ENCODE measurements around the gene FAM25C.
"Not testable (repeated sequence)": the region's sequence is repeated elsewhere in the genome, so short reads cannot be mapped to it uniquely, and the experiment has no call there.

The FAM25C gene

DNA sequence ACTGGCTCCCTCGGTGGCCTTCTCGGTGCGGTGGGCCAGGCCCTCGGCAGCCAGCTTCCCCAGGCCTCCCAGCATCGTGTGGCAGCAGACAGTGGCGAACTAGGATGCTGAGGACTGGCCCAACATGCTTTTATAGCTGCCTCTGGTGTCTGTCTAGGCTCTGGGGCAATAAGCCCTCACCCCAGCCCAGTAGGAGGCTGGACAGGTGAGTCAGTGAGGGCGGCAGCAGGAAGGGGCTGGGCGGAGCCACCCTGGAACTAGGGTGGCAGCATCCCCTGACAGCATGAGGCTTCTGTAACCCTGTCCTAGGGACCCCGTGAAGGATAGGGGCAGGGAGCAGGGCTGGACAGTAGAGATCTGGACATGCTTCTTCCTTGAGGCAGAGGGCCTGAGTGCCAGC lies at the start of gene FAM25C:
Gene FAM25C, minus strand, starts transcription at position 101 of the 400 bp plus-strand sequence. Its CDS starts 26 bp downstream, at position 75.
- DNase-seq, result not testable (repeated sequence)

DNA sequence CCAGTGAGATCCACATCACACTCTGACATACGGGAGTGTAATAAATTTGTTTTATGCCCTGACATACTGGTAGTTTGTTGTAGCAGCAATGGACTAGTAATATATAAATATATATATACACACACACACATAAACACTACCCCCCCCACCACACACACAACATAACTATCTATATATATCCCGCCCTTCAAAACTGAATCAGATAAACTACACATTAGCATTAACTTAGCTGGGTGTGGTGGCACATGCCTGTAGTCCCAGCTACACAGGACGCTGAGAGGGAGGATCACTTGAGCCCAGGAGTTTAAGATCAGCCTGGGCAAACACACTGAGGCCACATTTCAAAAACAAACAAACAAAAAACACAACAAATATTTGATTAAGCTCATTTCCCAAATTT lies 45.0 kb upstream of the FAM25C start:
- DNase-seq, result not testable (repeated sequence)

DNA sequence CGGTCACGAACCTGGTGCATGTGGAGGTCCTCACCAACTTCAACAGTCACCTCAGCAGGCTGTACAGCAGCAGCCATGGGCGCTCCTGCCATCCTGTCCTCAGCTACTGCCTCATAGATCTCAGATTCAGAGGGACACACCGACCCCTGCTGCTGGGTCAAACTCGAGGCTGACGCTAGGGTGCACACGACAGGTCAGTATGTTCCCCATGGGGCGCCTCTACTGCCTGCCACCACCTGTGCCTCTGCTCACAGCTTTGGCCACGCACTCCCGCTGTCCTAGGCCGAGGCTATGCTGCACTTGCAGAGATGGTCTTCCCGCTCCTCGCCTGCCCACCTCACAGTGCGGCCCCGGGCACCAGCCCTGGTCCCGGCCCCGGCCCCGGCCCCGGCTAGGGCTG lies 31.8 kb upstream of the FAM25C start:
- DNase-seq, result not testable (repeated sequence)

DNA sequence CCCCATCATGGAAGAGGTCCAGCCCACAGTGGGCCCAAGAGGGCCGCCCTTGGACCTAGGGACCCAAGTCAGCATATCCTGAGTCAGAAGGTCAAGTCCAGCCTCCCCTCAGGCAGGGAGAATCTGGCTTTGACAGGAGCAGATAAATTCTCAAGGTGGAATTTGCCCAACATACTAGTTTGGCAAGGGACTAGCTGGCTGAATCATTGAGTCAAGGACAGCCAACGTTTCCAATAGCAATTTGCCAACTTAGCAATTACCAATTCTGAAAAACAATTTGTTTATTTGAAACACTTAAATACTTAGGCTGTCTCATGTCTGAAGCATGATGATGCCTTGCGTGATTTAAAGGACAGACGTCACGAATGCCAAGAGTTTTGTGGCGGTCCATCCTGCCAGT lies 2.7 kb upstream of the FAM25C start:
- not testable (repeated sequence) for DNase-seq

DNA sequence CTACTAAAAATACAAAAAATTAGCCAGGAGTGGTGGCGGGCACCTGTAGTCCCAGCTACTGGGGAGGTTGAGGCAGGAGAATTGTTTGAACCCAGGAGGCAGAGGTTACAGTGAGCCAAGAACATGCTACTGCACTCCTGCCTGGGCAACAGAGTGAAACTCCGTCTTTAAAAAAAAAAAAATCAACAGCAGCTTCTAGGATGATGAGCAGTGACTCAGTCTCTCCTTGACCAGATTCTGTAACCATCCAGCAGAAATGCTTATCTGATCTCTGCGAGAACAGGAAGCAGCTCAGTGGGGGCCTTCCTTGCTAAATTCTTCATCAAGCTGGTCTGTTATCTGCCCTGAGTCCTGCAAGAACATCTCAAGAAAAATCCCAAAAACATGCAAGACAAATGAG lies 5.5 kb downstream of the FAM25C start:
- not testable (repeated sequence) for DNase-seq

DNA sequence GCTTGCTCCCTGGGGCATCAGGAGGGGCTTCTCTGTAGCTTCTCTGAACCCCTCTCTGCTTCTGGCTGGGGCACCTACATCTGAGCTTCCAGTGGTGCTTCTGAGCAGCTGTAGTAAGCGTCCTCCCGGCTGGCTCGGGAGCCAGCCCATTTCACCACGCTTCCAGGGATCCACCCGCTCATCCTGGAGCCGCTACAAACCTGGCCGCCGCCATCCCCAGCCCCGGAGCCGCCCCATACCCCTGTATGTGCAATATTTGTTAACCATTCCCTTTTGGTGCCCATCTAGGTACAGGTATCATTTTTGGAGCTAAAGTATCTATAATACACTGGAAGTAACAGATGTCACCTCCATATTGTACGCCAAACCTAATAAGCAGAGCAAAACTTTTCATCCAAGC lies 7.0 kb downstream of the FAM25C start:
- DNase-seq, result not testable (repeated sequence)

DNA sequence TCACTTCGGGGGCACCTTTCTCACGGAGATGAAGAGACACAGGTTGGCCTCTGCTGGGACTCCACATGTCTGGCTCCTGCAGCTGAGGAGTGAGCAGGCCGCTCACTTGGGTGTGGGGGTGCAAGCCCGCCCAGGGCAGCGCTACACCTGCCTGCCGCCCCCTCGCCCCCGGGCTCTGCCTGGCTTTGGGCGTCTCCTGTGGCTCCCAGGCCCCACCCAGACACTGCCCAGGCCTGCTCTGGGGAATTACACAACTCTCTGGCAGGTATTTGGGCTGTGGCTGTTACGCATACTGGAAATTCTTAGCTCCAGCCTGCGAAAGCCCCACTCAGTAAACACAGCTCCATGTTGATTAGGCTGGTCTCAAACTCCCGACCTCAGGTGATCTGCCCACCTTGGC lies 7.9 kb downstream of the FAM25C start:
- DNase-seq, result not testable (repeated sequence)

DNA sequence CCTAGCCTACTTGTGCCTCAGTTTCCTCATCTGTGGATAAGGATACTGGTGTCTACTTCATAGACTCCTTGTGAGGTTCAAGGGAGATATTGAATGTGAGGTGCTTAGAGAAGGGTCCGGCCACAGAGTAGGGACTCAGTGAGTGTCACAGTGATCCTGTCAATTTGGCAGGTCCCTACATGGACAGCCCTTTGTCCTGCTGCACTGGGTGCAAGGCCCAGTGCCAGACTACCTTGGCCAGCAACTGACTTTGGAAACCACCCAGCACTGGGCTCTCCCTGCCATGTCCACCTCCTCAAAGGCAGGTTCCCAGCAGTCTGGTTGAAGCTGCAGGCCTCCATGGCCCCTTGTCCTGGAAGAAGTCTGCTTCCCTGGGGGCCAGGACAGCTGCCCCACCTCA lies 9.5 kb downstream of the FAM25C start:
- DNase-seq, result not testable (repeated sequence)

DNA sequence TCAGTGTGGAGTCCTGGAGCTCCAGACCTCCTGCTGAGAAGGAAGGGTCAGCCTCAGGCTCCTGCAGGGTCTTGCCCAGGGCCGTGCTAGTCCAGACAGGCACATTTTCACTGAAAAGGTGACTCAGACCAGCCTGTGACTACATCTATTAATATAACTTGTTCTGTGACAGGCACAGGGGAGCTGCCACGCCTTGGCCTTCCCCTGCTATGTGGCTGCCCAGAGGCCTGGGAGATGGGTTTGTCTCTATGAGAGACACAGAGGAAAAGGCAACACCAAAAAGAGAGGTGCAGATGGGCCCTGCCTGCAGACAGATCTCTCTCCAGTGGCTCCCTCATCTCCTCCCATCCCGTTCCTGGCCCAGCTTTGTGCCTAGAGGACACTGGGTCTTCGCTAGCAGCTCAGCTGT lies 10.0 kb downstream of the FAM25C start:
- not testable (repeated sequence) for DNase-seq

DNA sequence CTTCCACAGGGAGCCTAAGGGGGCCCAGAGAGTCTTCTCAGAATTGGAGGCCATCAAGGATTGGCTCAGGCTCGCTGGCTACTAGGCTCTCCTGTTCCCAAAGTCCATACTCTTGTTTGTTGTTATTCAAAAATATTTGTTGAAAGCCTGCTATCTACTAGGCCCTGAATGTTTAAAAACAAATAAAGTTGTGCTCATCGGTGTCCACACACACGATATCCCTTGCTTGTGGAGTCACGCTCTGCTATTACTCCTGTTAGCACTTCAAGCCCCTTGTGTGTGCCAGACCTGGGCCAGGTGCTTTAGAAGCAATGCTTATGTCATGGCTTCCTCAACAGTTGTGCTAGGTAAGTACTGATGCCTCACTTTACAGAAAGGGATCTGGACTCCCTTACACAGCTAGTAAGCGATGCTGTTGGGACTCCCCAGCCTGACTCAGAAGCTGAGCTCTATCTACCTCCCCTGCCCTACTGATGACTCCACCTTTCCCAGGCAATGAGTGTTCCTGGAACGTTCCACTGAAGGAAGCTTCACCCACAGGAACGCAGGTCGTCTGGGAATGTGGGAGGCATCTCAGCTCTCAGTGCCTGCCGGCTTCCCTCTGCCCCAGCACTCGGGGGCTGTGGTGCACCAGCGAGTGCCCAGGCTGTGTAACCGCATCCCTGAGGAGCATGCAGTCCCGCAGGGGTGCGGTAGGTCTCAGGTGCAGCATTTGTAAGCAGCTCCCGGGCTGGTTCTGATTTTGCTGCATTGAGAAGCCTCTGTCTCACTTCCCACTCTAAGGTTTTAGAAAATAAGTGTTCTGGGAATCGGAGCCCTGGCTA lies 10.7 kb downstream of the FAM25C start:
- DNase-seq, result not testable (repeated sequence)

DNA sequence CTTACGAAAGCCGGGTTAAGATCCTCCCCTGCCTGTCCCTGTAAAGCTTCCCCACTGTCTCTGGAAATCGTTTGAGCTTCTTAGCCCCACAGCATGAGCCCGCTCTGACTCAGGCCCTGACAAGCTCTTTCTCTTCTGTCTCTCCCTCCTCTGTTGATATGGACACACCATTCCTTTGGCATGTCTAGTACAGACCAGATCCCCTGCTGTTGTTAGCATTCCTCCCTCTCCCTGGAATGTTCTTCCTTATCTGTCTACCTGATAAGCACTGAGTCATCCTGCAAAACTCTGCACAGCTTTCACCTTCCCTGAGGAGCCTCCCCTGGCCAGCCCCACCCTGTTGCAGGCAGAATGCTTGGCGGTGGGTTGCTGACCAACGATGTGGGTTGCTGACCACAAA lies 11.6 kb downstream of the FAM25C start:
- DNase-seq, result not testable (repeated sequence)

DNA sequence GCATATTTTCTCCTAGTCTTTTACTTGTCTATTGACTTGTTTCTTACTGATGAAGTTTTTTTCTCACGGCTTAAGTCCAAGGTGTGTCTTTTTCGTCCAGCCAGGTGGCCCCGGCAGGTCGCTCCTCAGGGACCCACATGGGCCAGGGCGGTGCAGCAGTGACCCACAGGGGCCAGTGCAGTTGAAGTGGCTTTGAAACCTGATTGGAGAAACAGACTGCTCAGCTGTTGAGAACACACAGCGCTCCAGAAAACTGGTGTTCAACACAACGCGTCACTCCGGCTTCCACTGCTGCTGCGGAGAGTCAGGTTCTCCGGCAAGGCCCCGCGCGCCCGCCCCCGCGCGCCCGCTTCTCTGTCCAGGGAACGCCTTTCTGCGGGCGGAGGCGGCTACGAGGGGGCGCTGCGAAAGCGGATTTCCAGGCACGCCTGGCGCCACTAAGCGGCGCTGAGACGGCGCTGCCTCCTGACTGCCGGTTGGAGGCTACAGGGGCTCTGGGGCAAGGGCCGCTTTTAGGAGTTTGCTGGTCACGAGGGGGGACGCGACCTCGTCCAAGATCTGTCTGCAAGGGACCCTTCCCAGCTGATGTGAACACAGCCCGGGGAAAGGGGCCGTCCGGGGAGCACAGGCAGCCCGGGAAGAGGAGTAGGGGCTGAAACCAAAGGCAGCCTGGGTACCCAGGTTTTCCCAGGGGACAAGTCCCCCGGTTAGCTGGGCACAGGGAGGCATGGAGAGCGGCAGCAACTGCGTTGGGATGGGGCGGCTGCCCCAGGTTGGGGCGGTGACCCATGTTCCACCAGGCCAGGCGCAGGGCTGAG lies 13.0 kb downstream of the FAM25C start:
- not testable (repeated sequence) for DNase-seq

DNA sequence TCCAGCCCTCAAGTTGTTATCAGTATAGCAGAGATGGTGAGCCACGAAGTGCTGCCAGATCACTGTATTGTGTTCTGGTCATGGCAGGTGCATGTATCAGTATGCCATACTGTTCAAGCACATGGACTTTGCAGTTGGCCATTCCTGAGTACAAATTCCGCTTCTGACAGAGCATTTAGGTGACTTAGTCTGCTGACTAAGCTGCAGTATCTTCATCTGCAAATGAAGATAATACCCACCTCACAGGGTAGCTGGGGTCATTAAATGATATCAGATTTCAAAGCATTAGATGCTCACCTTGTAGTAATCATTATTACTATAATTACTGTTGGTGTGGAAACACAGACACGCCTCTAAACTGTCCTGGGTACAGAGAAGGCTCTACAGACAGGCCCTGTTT lies 24.2 kb downstream of the FAM25C start:
- DNase-seq, result not testable (repeated sequence)

DNA sequence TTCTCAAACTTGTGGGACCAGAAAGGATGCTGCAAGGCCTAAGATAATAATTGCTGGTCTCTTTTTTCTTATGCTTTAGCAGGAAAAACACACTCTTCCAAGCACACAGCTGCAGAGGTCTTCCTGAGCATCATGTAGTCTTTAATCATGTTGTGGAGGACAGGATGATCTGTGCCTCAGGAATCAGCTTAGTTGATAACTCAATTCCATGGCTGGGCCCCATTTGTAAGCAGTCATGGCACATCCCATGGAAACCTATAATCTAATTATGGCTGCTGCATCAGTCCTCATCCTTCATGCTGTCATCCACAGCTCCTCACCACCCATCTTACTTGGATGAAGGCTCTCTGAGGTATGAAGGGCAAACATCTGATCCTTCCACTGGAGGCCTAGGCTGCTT lies 26.5 kb downstream of the FAM25C start:
- DNase-seq, result not testable (repeated sequence)

DNA sequence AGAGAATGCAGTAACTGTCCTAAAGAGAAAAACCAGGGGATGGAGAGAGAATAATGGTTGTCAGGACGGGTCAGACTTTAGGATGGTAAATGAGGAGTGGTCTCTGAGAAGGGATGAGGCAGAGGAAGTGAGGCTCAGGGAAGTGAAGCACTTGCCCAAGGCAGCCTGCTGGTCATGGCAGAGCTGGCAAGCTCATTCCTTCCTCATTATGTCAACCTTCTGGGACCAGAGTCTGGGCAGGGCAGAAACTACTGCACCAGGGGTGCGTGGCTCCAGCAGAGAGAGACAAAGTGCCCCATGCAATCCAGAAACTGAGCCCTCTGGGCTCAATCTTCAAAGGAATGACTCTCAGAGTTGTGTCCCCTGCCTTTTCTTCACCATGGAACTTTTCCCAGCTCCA lies 27.5 kb downstream of the FAM25C start:
- DNase-seq, result not testable (repeated sequence)

DNA sequence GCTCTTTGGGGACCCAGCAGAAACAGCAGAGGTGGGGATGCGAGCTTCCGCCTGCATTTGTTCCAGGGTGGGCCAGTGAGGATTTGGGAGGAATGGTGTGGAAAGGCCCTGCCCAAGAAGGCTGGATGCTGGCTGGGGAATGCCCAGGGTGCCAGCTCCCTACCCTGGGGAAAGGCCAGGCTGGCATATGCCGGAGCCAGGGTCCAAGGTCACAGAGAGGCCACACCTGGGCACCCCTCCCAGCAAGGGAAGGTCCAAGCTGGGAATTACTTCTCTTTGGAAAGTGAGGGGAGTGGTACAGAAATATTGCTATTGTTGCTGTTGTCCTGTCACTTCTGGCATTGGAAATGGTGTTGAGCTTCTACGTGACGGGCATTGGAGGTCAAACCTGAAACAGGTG lies 28.0 kb downstream of the FAM25C start:
- not testable (repeated sequence) for DNase-seq

DNA sequence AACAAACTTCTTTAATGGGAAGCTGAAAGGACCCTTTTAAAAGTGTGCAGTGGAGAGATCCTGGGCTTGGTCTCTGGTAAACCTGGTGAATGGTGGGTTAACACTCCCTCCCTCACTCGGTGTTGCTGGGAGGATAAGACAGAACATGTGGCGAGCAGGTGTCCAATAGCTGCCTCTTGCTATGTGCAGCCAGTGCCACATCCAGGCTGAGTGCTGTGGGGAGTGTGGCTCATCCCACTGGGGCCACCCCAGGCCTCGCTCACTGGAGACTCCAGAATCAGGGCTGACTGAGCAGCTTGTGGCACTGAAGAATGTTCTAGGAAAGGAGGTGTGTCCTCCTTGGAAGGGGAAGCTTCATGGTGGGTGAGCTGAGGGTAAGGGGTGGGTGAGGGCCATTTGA lies 29.5 kb downstream of the FAM25C start:
- DNase-seq, result not testable (repeated sequence)

DNA sequence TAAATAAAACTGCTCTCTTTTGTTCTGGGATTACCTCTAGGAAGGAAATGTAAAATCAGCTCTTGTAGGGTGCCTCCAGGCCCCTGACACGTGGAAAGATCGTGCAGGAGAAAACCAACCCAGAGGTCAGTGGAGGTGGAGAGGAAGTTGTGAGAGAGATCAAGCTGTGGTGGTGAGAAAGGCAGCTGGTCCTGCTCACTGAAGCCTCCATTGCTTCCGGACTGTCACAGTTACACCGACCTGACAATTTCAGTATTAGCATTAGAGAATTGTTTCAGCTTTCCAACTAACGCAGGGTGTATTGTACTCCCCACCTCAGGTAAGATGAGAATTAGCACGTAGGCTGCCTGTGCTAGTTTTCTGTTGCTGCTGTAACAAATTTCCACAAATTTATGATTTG lies 30.6 kb downstream of the FAM25C start:
- not testable (repeated sequence) for DNase-seq

DNA sequence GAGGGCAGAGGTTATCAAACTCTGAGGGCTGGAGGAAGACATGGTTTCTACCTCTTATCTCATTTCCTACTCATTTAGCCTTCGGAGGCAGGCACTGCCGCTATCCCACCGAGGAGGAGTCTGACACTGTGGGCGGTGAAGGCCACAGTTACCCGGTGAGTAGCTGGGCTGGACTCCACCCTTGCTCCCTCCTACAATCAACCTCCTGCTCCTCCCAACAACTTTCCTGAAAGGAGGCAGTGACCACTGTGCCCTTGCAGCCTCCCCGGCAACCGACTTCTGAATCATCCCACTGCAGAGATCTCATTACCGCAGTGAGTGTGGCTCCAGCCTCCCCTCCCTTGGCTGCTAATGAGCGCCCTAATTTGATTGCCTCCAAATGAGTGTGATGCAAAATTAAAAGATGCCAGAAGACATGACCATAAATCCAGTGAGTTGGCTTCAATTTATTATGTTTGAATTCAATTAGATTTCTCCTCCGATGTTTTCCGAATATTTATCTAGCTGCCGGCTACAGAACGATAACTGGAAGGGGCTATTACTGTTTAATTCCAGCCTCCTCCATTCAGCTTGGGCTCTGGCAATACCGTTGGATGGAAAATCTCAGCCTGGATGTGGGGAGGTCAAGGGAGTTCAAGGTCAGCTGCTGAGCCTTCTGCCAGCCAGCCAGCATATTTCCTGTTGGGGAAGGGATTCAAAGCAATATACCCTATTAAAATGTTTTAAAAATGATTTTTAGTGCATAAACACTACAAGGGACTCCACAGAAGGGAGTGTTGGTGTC lies 35.1 kb downstream of the FAM25C start:
- not testable (repeated sequence) for DNase-seq

DNA sequence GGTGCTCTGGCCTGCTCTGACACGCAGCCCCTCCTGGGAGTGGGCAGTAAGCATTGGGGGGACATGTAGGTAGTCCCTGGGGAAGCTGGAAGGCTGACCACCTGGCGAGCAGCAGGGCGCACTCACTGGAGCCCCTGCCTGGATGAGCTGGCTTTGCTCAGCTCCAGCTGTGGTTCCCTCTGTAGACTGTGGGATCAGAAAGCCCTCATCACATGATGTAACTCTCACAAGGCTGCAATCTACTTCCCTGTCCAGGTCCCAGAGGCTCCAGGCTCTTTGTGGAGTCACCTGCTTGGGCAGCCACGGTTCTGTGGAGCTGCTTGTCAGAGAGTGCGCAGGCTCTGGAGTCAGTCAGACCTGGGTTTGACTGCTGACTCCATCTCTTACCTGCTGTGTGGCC lies 36.8 kb downstream of the FAM25C start:
- not testable (repeated sequence) for DNase-seq

DNA sequence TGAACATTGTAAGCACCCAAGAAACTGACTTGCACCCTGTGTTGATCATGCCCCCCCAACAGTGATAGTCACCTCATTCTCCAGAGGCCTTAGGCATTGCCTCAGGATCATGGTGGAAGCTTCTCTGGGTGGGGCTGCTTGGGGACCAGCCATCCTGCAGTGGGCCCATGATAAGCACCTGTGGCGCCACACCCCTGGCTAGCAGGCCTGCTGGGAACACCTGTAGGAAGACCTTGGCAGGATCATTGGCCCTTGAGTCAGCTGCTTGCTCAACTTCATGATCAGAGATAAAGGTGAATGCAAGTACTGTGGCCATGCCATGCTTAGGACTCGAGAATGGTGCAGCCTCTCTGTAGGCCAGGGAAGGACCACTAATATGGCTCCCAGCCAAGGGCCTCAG lies 38.9 kb downstream of the FAM25C start:
- DNase-seq, result not testable (repeated sequence)

DNA sequence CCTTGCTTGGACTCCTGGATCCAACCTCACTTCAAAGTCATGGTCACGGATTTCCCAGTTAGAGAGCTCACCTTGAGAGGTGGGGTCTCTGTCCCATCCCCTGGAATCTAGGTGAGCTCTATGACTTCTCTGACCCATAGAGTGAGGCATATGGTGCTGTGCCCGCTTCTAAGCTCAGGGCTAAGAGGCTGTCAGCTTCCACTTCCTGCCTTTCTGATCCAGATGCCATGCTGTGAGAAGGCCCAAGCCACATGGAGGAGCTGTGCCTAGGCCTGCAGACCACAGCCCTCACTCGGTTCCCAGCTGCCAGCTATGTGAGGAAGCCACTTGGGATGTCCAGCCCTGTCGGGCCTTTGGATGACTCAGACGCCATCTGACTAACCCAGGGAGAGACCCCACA lies 39.9 kb downstream of the FAM25C start:
- not testable (repeated sequence) for DNase-seq

DNA sequence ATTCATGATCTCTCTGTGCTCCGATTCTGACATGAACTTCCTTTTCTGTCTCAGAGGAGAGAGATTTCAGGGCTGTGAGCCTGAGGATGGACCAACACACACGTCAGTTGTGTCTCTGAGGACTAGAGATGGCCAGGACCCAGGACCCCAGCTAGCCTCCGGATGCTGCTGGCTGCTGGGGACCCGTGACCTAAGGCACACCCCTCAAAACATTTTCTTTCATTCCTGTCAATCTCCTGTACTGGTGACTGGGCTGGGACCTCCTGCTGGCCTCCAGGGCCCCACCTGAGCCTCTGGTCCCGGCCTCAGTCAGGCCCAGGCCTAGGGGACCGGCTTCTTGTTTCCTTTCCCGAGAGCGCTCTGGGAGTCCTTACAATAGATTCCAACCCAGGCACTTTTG lies 42.4 kb downstream of the FAM25C start:
- not testable (repeated sequence) for DNase-seq

All from NCI-H2107 (cell line).